Parathyroid adenoma (tissue), 2 donors: ENCODE results near the gene ORC4.
"Not testable (repeated sequence)": the region's sequence is repeated elsewhere in the genome, so short reads cannot be mapped to it uniquely, and the experiment has no call there.

Experiments
- H2AFZ ChIP-seq: fragments of 300-600 bp; sonication (generic); one replicate; pipeline ENCODE4 v1.7.0; 2017; ENCODE audit warnings: antibody characterized with exemption, mild to moderate bottlenecking
- H3K27ac ChIP-seq: fragments of 300-600 bp; sonication (generic); one replicate; pipeline ENCODE4 v1.7.0; 2017
- H3K27me3 ChIP-seq: fragments of 300-600 bp; sonication (generic); one replicate; pipeline ENCODE4 v1.7.0; 2017; ENCODE audit warnings: low read length; ENCODE audit not compliant: control insufficient read depth, insufficient read depth
- H3K36me3 ChIP-seq: fragments of 300-600 bp; sonication (generic); one replicate; pipeline ENCODE4 v1.7.0; 2017; ENCODE audit warnings: low read length; ENCODE audit not compliant: control insufficient read depth, insufficient read depth
- H3K4me1 ChIP-seq: fragments of 300-600 bp; sonication (generic); one replicate; pipeline ENCODE4 v1.7.0; 2017; ENCODE audit warnings: control low read depth
- H3K4me2 ChIP-seq: fragments of 300-600 bp; sonication (generic); one replicate; pipeline ENCODE4 v1.7.0; 2017; ENCODE audit warnings: low read length
- H3K4me3 ChIP-seq: fragments of 300-600 bp; sonication (generic); one replicate; pipeline ENCODE4 v1.7.0; 2017; ENCODE audit warnings: low read depth, low read length
- H3K79me2 ChIP-seq: fragments of 300-600 bp; sonication (generic); one replicate; pipeline ENCODE4 v1.7.0; 2017; ENCODE audit warnings: control low read depth
- H3K9ac ChIP-seq: fragments of 300-600 bp; sonication (generic); one replicate; pipeline ENCODE4 v1.7.0; 2017; ENCODE audit warnings: mild to moderate bottlenecking
- H3K9me3 ChIP-seq: fragments of 300-600 bp; sonication (generic); one replicate; pipeline ENCODE4 v1.7.0; 2017; ENCODE audit warnings: low read length; ENCODE audit not compliant: control insufficient read depth
- TF ChIP-seq, protein P1 (sequence below): fragments of 300-600 bp; sonication (generic); IDR thresholded peaks from one replicate; pipeline ENCODE4 v1.7.0; 2017; ENCODE audit warnings: antibody characterized with exemption, mild to moderate bottlenecking
- donor health status: primary hyperparathyroidism.

Gene ORC4

DNA sequence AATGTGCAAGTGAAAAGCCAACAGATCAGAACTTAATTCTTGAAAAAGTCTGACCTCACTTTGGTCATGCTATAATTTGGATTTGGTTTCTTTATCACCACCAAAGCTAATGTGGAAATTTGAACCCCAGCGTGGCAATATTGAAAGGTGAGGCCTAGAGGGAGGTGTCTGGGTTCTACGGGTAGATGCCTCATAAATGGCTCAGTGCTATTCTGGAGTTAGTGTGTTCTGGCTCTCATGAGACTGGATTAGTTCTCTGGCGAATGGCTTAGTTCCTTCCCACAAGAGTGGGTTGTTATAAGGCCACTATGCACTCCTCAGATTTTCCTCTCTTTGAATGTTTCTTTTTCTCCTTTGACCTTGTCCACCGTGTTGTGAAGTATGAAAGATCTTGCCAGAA lies 22.3 kb downstream of the ORC4 start:
- no peak overlapping the region for H3K9ac ChIP-seq
- H3K9me3 ChIP-seq: no peaks in the 10 kb centered on the region
- H3K4me3 ChIP-seq: no peak overlapping the region
- no peaks in the 10 kb centered on the region for H3K4me1 ChIP-seq
- no peaks in the 10 kb centered on the region for H3K27me3 ChIP-seq
- H3K79me2 ChIP-seq: peaks cover 43% of the 10 kb centered on the region
- no peak overlapping the region for H3K27ac ChIP-seq
- H2AFZ ChIP-seq: no peak overlapping the region
- H3K4me2 ChIP-seq: no peak overlapping the region
- H3K36me3 ChIP-seq: no peaks in the 10 kb centered on the region
- TF ChIP-seq, protein P1, sequence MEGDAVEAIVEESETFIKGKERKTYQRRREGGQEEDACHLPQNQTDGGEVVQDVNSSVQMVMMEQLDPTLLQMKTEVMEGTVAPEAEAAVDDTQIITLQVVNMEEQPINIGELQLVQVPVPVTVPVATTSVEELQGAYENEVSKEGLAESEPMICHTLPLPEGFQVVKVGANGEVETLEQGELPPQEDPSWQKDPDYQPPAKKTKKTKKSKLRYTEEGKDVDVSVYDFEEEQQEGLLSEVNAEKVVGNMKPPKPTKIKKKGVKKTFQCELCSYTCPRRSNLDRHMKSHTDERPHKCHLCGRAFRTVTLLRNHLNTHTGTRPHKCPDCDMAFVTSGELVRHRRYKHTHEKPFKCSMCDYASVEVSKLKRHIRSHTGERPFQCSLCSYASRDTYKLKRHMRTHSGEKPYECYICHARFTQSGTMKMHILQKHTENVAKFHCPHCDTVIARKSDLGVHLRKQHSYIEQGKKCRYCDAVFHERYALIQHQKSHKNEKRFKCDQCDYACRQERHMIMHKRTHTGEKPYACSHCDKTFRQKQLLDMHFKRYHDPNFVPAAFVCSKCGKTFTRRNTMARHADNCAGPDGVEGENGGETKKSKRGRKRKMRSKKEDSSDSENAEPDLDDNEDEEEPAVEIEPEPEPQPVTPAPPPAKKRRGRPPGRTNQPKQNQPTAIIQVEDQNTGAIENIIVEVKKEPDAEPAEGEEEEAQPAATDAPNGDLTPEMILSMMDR: no peak

DNA sequence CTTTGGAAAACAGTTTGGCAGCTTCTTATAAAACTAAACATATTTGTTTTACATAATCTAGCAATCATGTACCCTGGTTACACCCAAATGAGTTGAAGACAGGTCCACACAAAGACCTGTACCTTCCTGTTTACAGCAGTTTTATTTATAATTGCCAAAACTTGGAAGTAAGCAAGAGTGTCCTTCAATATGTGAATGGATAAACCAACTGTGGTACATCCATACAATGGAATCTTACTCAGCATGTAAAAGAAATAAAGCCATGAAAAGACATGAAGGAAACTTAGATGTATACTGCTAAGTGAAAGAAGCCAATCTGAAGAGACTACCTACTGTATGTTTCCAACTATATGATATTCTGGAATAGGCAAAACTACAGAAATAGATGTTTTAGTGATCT lies 23.7 kb downstream of the ORC4 start:
- Histone ChIP-seq H3K4me2 (no peak overlapping the region), H3K27ac (no peak overlapping the region), H3K4me3 (no peak overlapping the region), H3K79me2 (peaks cover 34% of the 10 kb centered on the region), H3K9me3 (no peaks in the 10 kb centered on the region), H3K9ac (no peak overlapping the region), H3K36me3 (no peaks in the 10 kb centered on the region), H3K27me3 (no peaks in the 10 kb centered on the region), H2AFZ (no peak overlapping the region), H3K4me1 (peaks cover 3% of the 10 kb centered on the region)
- TF ChIP-seq, protein P1: no peak

DNA sequence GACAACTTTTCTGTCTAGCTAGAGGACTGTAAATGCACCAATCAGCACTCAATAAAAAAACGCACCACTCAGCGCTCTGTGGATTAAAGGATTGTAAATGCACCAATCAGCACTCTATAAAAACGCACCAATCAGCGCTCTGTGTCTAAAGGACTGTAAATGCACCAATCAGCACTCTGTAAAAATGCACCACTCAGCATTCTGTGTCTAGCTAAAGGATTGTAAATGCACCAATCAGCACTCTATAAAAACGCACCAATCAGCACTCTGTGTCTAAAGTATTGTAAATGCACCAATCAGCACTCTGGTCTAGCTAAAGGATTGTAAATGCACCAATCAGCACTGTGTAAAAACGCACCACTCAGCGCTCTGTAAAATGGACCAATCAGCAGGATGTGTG lies 25.6 kb downstream of the ORC4 start:
- not testable (repeated sequence) for H3K4me1 ChIP-seq, H3K36me3 ChIP-seq, H3K9me3 ChIP-seq, H3K27ac ChIP-seq, H3K4me3 ChIP-seq, H3K9ac ChIP-seq, H3K4me2 ChIP-seq, H3K27me3 ChIP-seq, H2AFZ ChIP-seq
- H3K79me2 ChIP-seq: peaks cover 29% of the 10 kb centered on the region

DNA sequence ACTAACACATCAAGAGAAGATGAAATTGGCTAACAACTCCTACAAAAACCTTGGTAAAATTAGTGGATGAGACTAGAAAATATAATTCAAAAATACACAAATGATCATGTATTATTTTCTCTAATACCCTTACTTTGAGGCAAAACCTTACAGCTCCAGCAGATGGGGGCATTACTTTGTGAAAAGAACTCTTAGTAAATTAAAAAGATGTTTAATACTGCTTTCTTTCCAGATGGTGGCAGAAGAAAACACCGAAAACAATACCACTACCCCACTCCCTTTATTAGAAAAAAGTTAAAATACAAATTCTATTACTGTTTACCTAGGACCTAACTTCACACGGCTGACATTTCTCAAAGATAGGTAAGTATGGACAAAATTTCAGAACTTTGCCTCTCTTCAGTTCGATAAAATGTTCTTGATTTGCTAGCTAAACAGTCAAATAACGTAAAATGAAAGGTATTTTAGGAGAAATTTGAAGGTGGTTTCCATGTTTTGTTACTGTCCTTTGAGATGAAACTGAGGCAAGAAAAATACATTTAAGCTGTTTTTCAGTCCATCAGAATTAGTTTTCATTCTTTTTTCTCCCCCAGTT lies 30.6 kb downstream of the ORC4 start:
- peaks cover 23% of the 10 kb centered on the region for H3K79me2 ChIP-seq
- H3K36me3 ChIP-seq: no peaks in the 10 kb centered on the region
- H3K4me1 ChIP-seq: peaks cover 3% of the 10 kb centered on the region
- TF ChIP-seq, protein P1: peak; percentile 69
- no peak overlapping the region for H3K4me3 ChIP-seq
- no peak overlapping the region for H3K4me2 ChIP-seq
- no peak overlapping the region for H3K9ac ChIP-seq
- H3K27ac ChIP-seq: no peak overlapping the region
- no peaks in the 10 kb centered on the region for H3K27me3 ChIP-seq
- no peak overlapping the region for H2AFZ ChIP-seq
- no peaks in the 10 kb centered on the region for H3K9me3 ChIP-seq

DNA sequence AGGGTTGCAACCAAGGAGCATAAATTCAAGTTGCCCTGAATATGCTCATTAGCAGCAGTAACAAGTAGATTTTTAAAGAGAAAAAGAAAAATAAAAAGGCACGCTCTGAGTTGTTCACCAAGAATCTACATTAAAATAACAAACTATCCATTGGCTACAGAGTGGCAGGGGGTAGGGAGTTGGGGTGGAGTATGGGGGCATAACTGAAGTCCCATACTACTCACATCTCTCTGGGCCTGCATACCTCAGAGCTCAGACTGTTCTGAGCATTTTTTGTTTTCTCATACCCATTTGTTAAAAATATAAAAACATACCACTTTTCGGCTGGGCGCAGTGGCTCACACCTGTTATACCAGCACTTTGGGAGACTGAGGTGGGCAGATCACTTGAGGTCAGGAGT lies 31.4 kb downstream of the ORC4 start:
- Histone ChIP-seq H3K9ac (no peak overlapping the region), H3K4me2 (no peak overlapping the region), H3K36me3 (no peaks in the 10 kb centered on the region), H3K27ac (no peak overlapping the region), H2AFZ (no peak overlapping the region), H3K9me3 (no peaks in the 10 kb centered on the region), H3K27me3 (no peaks in the 10 kb centered on the region), H3K4me3 (no peak overlapping the region), H3K4me1 (peaks cover 3% of the 10 kb centered on the region), H3K79me2 (peaks cover 24% of the 10 kb centered on the region)
- TF ChIP-seq, protein P1: no peak
